ENCODE measurements around the gene AUH. TPM values are rescaled to one million over a fixed set of nuclear protein-coding genes. Genes with fewer than 3 reads are reported as not detected.

The AUH gene
- total RNA-seq, 1 experiment from 2014 or later = 16.0 TPM

GRCh38 chr9:91301161-91301560 lies 60.6 kb downstream of the AUH start:
- no peak for DNase-seq (ENCODE audit: extremely low read depth, low read depth)

DNA sequence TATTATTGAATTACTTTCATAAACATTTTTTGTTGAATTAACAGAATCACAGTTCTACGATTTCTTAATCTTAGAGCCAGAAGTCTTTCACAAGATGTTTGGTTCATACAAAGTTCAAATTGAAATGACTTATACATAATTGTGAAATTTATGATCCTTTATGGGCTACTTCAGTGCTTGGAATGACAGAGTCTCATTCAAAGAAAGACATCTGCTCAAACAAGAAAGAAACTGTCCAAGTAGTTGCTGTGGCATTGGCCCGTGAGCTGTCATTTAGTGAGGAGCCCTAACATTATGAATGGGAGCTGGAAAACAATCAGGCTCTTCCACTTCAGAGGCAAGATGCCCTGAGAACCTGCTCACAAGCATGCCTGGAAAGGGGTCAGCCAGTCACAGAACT lies 63.4 kb downstream of the AUH start:
- DNase-seq (ENCODE audit: extremely low read depth, low read depth) = no peak

DNA sequence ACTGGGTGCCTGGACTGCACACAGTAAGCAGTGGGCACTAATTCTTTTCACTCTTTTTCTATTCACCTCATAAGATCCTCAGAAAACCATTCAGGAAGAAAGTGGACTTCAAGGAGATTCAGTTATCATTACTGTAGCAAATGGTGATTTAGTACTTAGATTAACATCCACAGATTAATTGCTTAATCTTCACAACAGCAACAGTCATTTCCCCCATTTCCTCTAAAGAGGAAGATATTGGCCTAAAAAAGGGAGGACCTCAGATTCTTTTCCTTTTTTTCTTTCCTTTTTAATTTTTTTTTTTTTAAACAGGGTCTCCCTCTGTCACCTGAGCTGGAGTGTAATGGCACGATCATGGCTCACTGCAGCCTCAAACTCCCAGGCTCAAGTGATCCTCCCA lies 64.4 kb downstream of the AUH start:
- DNase-seq (ENCODE audit: extremely low read depth, low read depth) = no peak

- no peak for DNase-seq (ENCODE audit: extremely low read depth, low read depth)
Observed at GRCh38 chr9:91296354-91296753, 65.4 kb downstream of the AUH start.

DNA sequence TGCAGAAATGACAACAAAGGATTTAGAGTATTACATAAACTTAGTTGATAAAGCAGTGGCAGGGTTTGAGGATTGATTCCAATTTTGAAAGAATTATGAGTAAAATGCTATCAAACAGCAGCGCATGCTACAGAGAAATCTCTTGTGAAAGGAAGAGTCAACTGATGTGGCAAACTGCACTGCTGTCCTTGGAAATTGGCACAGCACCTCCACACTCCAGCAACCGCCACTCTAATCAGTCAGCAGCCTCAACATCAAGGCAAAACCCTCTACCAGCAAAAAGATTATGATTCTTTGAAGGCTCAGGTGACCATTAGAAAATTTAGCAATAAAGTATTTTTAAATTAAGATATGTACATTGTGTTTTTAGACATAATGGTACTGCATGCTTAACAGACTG lies 66.4 kb downstream of the AUH start:
- DNase-seq (ENCODE audit: extremely low read depth, low read depth) = no peak

- no peak for DNase-seq (ENCODE audit: extremely low read depth, low read depth)
Observed at GRCh38 chr9:91291866-91292265, 69.9 kb downstream of the AUH start.

DNA sequence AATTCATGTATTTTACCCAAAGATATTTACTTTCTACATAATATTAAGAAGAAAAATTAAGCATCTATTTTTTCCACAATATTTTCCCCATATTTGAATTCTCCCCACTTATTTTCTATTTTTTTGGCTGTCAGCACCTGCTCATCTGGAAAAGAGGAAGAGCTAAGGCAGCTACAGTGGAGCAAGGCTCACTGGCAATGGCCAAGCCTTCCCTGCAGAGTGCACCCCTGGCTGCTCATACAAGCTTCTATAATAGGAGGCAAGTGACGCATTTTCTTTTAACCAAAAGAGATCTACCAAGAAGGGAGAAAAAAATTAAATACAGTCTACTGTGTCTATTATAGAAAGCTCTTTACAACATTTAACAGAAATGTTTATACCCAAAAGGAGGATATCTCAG lies 72.5 kb downstream of the AUH start:
- DNase-seq (ENCODE audit: extremely low read depth, low read depth) = no peak

DNA sequence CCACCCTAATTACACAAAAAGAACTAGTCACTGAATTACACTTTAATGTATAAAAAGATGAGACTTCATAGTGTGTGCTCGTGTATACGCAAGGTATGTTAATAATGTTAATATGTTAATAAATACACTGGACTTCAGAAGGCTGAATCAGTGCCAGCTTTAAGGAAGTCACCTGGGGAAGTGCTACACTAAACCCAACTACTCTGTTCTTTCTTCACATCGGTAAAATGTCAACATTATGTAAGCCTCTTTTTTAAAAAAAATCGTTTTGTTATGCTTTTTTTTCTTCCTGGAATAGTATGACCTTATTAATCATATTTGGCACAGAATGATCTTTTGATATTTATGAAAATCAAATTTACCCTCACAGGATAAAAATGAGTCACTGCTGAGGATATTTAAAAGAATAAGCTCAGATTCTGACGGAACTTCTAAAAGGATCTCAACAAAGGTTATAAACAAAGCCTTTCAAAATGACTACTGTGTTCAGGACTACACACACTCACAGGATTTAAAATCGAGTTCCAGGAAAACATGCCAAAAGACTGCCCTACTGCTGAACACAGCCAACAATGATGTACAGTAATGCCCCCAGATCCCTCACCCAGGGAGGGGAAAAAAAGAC lies 75.9 kb downstream of the AUH start:
- no peak for DNase-seq (ENCODE audit: extremely low read depth, low read depth)

DNA sequence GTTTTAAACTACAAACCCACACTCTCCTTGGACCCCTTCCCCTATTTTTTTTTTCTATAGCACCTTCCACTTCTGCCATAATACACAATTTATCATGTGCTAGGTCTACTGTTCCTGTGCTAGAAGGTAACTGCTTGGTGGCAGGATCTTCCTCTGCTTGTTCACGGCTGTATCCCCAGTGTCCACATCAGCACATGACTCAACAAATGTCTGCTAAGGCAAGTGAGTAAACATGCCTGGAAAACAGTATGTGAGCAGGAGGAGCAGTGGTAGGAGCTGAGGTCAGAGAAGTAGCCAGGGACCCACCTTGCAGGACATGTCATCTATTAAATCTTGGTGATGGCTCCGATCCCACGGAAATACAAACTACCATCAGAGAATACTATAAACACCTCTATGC lies 79.4 kb downstream of the AUH start:
- DNase-seq (ENCODE audit: extremely low read depth, low read depth) = no peak

DNA sequence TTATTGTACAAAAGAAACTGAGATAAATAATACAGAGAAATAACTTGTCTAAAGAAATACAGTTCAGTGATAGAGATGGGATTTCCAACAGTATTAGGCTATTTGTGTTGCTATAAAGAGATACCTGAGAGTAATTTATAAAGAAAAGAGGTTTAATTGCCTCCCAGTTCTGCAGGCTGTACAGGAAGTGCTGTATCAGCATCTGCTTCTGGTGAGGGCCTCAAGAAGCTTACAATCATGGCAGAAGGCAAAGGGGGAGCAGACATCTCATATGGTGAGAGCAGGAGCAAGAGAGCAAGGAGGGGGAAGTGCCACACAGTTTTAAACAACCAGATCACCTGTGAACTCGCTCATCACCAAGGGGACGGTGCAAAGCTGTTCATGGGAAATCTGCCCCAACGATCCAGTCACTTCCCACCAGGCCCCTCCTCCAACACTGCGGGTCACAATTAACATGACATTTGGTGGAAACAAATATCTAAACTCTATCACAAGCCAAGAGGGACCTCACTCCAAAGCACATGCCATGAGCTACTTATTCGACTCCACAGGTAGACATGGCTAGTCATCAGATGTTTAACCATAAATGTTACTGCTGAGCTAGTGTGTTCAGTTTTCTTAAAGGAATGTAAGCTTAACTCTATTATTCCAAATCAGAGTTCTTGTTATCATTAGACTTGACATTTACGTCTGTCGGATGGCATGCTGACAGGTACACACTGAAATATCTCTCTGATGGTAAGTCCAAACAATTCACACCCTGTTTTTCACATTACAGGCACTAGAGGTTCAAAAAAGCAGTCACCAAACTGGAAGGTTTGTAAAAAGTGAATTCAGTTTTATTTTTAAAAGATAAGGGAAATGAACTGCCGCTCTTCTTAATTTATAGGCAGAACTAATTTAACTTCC lies 82.2 kb downstream of the AUH start:
- DNase-seq (ENCODE audit: extremely low read depth, low read depth) = no peak

GRCh38 chr9:91276513-91276912 lies 85.2 kb downstream of the AUH start:
- no peak for DNase-seq (ENCODE audit: extremely low read depth, low read depth)

- no peak for DNase-seq (ENCODE audit: extremely low read depth, low read depth)
Observed at GRCh38 chr9:91275655-91276054, 86.1 kb downstream of the AUH start.

GRCh38 chr9:91274949-91275492 lies 86.7 kb downstream of the AUH start:
- DNase-seq (ENCODE audit: extremely low read depth, low read depth) = no peak

DNA sequence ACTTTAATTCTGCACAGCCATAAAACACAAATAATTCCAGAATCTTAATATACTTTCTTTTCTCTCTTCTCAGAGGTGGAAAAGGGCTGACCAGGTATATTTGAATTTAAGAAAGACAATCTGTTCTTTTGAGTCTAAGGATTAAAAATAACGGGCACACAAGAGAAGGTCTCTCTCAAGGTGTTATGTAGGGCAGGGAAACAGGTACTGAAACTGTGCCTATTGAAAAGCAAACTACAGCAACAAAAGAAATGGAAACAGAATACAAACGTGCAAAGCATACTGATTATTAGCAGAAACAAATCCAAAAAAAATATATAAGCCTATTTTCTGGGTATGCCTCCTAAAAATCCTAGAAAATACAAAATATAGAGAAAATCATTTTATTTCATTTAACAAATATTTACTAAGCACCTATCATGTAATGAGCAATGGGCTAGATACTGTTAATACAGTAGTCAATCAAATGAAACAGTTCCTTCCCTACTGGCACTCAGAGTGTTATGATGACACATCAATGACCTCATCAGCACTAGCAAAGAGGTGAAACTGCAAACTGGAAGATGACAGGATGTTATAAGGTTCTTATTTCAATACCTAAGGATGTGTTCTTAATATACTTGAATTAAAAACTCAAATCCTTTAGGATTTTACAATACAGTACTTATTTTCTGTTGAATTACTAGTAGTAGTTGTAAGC lies 87.7 kb downstream of the AUH start:
- peak; percentile 39 for DNase-seq (ENCODE audit: extremely low read depth, low read depth)

- no peak for DNase-seq (ENCODE audit: extremely low read depth, low read depth)
Observed at GRCh38 chr9:91271156-91271555, 90.6 kb downstream of the AUH start.

GRCh38 chr9:91269907-91270491 lies 91.7 kb downstream of the AUH start:
- DNase-seq (ENCODE audit: extremely low read depth, low read depth) = no peak

- no peak for DNase-seq (ENCODE audit: extremely low read depth, low read depth)
Observed at GRCh38 chr9:91266448-91266847, 95.3 kb downstream of the AUH start.

DNA sequence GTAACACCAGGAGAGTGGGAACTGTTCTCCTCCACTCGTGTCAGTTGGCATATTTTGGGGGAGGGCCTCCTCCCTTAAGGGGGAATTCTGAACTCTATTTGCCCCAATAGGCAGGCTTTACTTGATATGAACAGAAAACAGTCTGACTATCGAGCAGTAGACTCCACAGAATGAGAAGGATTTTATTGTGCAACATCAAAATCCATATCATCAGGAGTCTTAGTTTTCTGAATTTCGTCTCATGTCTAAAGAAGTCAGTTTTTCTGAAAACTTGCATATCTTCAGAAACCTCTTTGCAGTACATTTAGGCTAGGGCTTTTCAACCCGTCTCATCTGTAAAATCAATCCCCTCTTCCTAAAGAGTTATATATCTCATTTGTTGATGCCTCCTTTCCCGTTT lies 96.2 kb downstream of the AUH start:
- DNase-seq (ENCODE audit: extremely low read depth, low read depth) = no peak

GRCh38 chr9:91261417-91261816 lies 100.3 kb downstream of the AUH start:
- no peak for DNase-seq (ENCODE audit: extremely low read depth, low read depth)

DNA sequence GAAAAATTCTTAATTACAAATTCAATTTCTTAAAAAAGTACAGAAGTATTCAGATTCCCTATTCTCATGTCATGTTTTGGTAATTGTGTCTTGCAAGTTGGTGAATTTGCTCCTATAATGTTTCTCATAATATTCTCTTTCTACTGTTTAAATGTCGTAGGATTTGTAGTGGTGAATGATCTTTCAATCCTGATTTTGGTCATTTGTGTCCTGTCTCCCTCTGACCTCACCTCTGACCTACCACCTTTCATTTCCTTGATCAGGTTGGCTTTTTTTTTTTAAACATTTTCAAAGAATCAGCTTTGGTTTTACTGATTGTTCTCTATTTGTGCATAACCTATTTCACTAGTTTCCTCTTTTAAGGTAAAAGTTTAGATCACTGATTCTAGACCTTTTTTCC lies 102.6 kb downstream of the AUH start:
- no peak for DNase-seq (ENCODE audit: extremely low read depth, low read depth)

DNA sequence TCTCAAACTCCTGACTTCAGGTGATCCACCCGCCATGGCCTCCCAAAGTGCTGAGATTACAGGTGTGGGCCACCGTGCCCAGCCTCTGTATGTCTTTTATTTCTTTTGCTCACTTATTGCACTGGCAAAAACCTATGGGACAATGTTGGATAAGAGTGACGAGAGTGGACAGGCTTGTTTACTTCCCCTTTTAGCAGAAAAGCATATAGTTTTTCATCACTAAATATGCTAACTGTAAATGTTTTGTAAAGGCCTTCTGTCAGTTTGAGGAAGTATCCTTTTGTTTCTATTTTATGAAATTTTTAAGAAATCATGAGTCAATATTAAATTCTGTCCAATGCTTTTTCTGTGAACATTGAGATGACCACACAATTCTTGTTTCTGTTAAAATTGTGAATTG lies 103.3 kb downstream of the AUH start:
- DNase-seq (ENCODE audit: extremely low read depth, low read depth) = no peak

Measured in NCI-H460 (cell line).